ENCODE results near the gene SMOC2. TPM values are rescaled to one million over a fixed set of nuclear protein-coding genes. Genes with fewer than 3 reads are reported as not detected.
"Not testable (repeated sequence)": the region's sequence is repeated elsewhere in the genome, so short reads cannot be mapped to it uniquely, and the experiment has no call there.

Gene SMOC2
- total RNA-seq, 3 donors from 2014 or later: 14.4 to 67.2 (median 63.6) TPM

GRCh38 chr6:168704678-168705077 is 263.7 kb downstream of the SMOC2 start:
- DNase-seq (ENCODE audit: low spot score in 2 of 2): no peak
- no peaks in the 10 kb centered on the region for H3K36me3 ChIP-seq
- no peaks in the 10 kb centered on the region for H3K4me1 ChIP-seq
- H3K9me3 ChIP-seq: no peaks in the 10 kb centered on the region
- no peak overlapping the region for H3K4me3 ChIP-seq
- intact Hi-C loops (cut with DNase I; ENCODE audit: low total_unique reads): no loop called here
- H3K27ac ChIP-seq: no peak overlapping the region
- TF ChIP-seq POLR2AphosphoS5 (IDR thresholded peaks at IDR 0.05) (no peak), POLR2A (IDR thresholded peaks at IDR 0.05) (no peak), CTCF (IDR thresholded peaks at IDR 0.05) (no peak)
- no peaks in the 10 kb centered on the region for H3K27me3 ChIP-seq

GRCh38 chr6:168705271-168705670 is 264.3 kb downstream of the SMOC2 start:
- H3K4me3 ChIP-seq; H3K4me1 ChIP-seq; DNase-seq (ENCODE audit: low spot score in 2 of 2); H3K27me3 ChIP-seq; H3K36me3 ChIP-seq; H3K9me3 ChIP-seq; H3K27ac ChIP-seq; intact Hi-C loops (cut with DNase I; ENCODE audit: low total_unique reads): not testable (repeated sequence)

- intact Hi-C loops (cut with DNase I; ENCODE audit: low total_unique reads): no loop called here
- no peak for DNase-seq (ENCODE audit: low spot score in 2 of 2)
- TF ChIP-seq POLR2A (IDR thresholded peaks at IDR 0.05): no peak
- no peak for TF ChIP-seq POLR2AphosphoS5 (IDR thresholded peaks at IDR 0.05)
- TF ChIP-seq CTCF (IDR thresholded peaks at IDR 0.05): no peak
- no peaks in the 10 kb centered on the region for H3K27me3 ChIP-seq
- H3K4me3 ChIP-seq: no peak overlapping the region
- H3K4me1 ChIP-seq: no peaks in the 10 kb centered on the region
- H3K27ac ChIP-seq: no peak overlapping the region
- H3K9me3 ChIP-seq: no peaks in the 10 kb centered on the region
- no peaks in the 10 kb centered on the region for H3K36me3 ChIP-seq
Measured at GRCh38 chr6:168706471-168707177, 265.6 kb downstream of the SMOC2 start.

- Histone ChIP-seq H3K27ac (no peak overlapping the region), H3K4me1 (no peaks in the 10 kb centered on the region), H3K36me3 (no peaks in the 10 kb centered on the region), H3K4me3 (no peak overlapping the region), H3K27me3 (no peaks in the 10 kb centered on the region), H3K9me3 (no peaks in the 10 kb centered on the region)
- DNase-seq (ENCODE audit: low spot score in 2 of 2): no peak
- TF ChIP-seq CTCF (IDR thresholded peaks at IDR 0.05): no peak
- no peak for TF ChIP-seq POLR2A (IDR thresholded peaks at IDR 0.05)
- TF ChIP-seq POLR2AphosphoS5 (IDR thresholded peaks at IDR 0.05): no peak
- intact Hi-C loops (cut with DNase I; ENCODE audit: low total_unique reads): no loop called here
Measured at GRCh38 chr6:168708526-168708925, 267.5 kb downstream of the SMOC2 start.

GRCh38 chr6:168708984-168709383 is 268.0 kb downstream of the SMOC2 start:
- intact Hi-C loops (cut with DNase I; ENCODE audit: low total_unique reads): no loop called here
- Histone ChIP-seq H3K4me3 (no peak overlapping the region), H3K36me3 (no peaks in the 10 kb centered on the region), H3K9me3 (no peaks in the 10 kb centered on the region), H3K27me3 (no peaks in the 10 kb centered on the region), H3K4me1 (no peaks in the 10 kb centered on the region), H3K27ac (no peak overlapping the region)
- TF ChIP-seq CTCF (IDR thresholded peaks at IDR 0.05) (no peak), POLR2AphosphoS5 (IDR thresholded peaks at IDR 0.05) (no peak), POLR2A (IDR thresholded peaks at IDR 0.05) (no peak)
- DNase-seq (ENCODE audit: low spot score in 2 of 2): no peak

Data from breast epithelium (tissue), 4 donors.